Stomach (tissue), 9 donors: Measurements from ENCODE around the gene TOP2A. TPM values are rescaled to one million over a fixed set of nuclear protein-coding genes. Genes with fewer than 3 reads are reported as not detected.

Experiments used
- DNase-seq, 2 donors: peaks; one replicate each; pipeline versions ENCODE4 v3.0.0 to v3.0.0-alpha.2; 2013 to 2019
- H3K27ac ChIP-seq, 5 donors: fragments of 200-600 bp in 4 of 5; sonication (generic) in 4 of 5; one replicate each; pipeline ENCODE4 v1.5.1; 2013 to 2019; ENCODE audit warnings: mild to moderate bottlenecking in 1 of 5, moderate library complexity in 1 of 5
- H3K27me3 ChIP-seq, 3 donors: fragments of 200-600 bp; sonication (generic); one replicate each; pipeline ENCODE4 v1.5.1; 2017 to 2019; ENCODE audit warnings: mixed run types in 1 of 3
- H3K36me3 ChIP-seq, 4 donors: fragments of 200-600 bp; sonication (generic); 1 replicate in 3 of 4; 2 replicates in 1 of 4; pipeline ENCODE4 v1.5.1; 2016 to 2019
- H3K4me1 ChIP-seq, 4 donors: fragments of 200-600 bp; sonication (generic); one replicate each; pipeline ENCODE4 v1.5.1; 2016 to 2019
- H3K4me3 ChIP-seq, 4 donors: fragments of 200-600 bp; sonication (generic) in 3 of 4; one replicate each; pipeline ENCODE4 v1.5.1; 2016 to 2019; ENCODE audit warnings: mild to moderate bottlenecking in 1 of 4
- H3K9me3 ChIP-seq, 4 donors: fragments of 200-600 bp; sonication (generic); one replicate each; pipeline ENCODE4 v1.5.1; 2016 to 2019
- CTCF ChIP-seq, 7 experiments: fragments of 450-650 bp in 4 of 7; fragments of 200-600 bp in 3 of 7; sonication (generic) in 3 of 7; IDR thresholded peaks; one replicate each; pipeline ENCODE4 v1.5.1; 2016 to 2019; ENCODE audit warnings: antibody characterized with exemption in 7 of 7, control low read depth in 2 of 7, mild to moderate bottlenecking in 1 of 7
- EP300 ChIP-seq: sonication (generic); formaldehyde crosslinking; IDR thresholded peaks from one replicate; pipeline ENCODE4 v1.6.1; 2017; ENCODE audit warnings: antibody characterized with exemption
- POLR2A ChIP-seq, 4 donors: fragments of 450-650 bp; IDR thresholded peaks; one replicate each; pipeline ENCODE4 v1.6.1; 2016; ENCODE audit warnings: antibody characterized with exemption in 4 of 4, control low read depth in 2 of 4, mild to moderate bottlenecking in 1 of 4, moderate library complexity in 1 of 4
- POLR2AphosphoS5 ChIP-seq, 3 donors: sonication (generic); formaldehyde crosslinking; IDR thresholded peaks; one replicate each; pipeline ENCODE4 v1.6.1; 2016; ENCODE audit warnings: antibody characterized with exemption in 3 of 3
- WGBS, 5 donors: extraction: QIAGEN DNeasy Blood & Tissue Kit in 3 of 5; methylation state at CpG; one replicate each; pipeline versions ENCODE4 v1.1.5 to v1.1.7; 2013 to 2018; 5-methylcytosine and 5-hydroxymethylcytosine counted together
- intact Hi-C: fragments of 100-400 bp; cut with DNase I; formaldehyde crosslinking; loops from one replicate; pipeline ENCODE4 v1.15.1; 2023; ENCODE audit warnings: low total_unique reads
- polyA plus RNA-seq, 3 donors: library from polyadenylated mRNA; stranded (reverse); fragments of 200-250 nt; gene quantifications; one replicate each; pipeline ENCODE4 v1.2.3, GENCODE V29; 2013
- total RNA-seq, 5 donors: library from RNA; depleted of rRNA; stranded (reverse); fragments of >200 nt; gene quantifications; one replicate each; pipeline versions ENCODE4 v1.1.0 to v1.2.3, GENCODE V29; 2014 to 2016
- donor health status: healthy with polysubstance abuse.
- donor health status: Bipolar disorder and iron deficiency.
- donor health status: healthy.

Gene TOP2A
- total and polyA plus RNA-seq, 8 donors = 1.2 to 129 (median 13.2) TPM

- no peak for DNase-seq
- Histone ChIP-seq H3K36me3 (peaks cover 18 to 61% (median 54%) of the 10 kb centered on the region in 4 donors), H3K9me3 (no peaks in the 10 kb centered on the region), H3K27me3 (no peaks in the 10 kb centered on the region), H3K4me3 (no peak overlapping the region), H3K27ac (peak overlapping the region in 3 of 5 donors; percentile 41 to 93 (median 92)), H3K4me1 (peaks cover 56 to 96% (median 76%) of the 10 kb centered on the region in 4 donors)
- 81 to 93% (median 87%) methylated on average over 19 of the region's 19 CpGs for WGBS, 5 donors
- intact Hi-C loops = no loop called here
- TF ChIP-seq POLR2AphosphoS5 (IDR thresholded peaks at IDR 0.05) (no peak), CTCF (IDR thresholded peaks at IDR 0.05) (no peak), POLR2A (IDR thresholded peaks at IDR 0.05) (no peak), EP300 (no peak)
These were observed 36.4 kb upstream of the TOP2A start for GRCh38 chr17:40453881-40454612.

- Histone ChIP-seq H3K4me1 (peaks cover 58 to 96% (median 77%) of the 10 kb centered on the region in 4 donors), H3K9me3 (no peaks in the 10 kb centered on the region), H3K27ac (peak overlapping the region in 4 of 5 donors; percentile 73 to 93 (median 92)), H3K27me3 (no peaks in the 10 kb centered on the region), H3K4me3 (no peak overlapping the region), H3K36me3 (peaks cover 18 to 55% (median 53%) of the 10 kb centered on the region in 4 donors)
- TF ChIP-seq CTCF (IDR thresholded peaks at IDR 0.05) = no peak
- TF ChIP-seq POLR2A (IDR thresholded peaks at IDR 0.05) = no peak
- peak in 1 of 3 donors; percentile 33 for TF ChIP-seq POLR2AphosphoS5 (IDR thresholded peaks at IDR 0.05)
- TF ChIP-seq EP300 = no peak
- DNase-seq = peak in 1 of 2 donors; percentile 36
- WGBS, 5 donors = 60 to 87% (median 80%) methylated on average over 1 to 15 of the region's 15 CpGs
- intact Hi-C loops = no loop called here
These were observed 35.3 kb upstream of the TOP2A start for GRCh38 chr17:40452921-40453378.

GRCh38 chr17:40452216-40452787 lies 34.6 kb upstream of the TOP2A start:
- peak overlapping the region in 1 of 4 donors; percentile 16 for H3K4me3 ChIP-seq

GRCh38 chr17:40451420-40451819 lies 33.7 kb upstream of the TOP2A start:
- WGBS, 5 donors = 38 to 52% (median 49%) methylated on average over 6 of the region's 6 CpGs
- Histone ChIP-seq H3K4me1 (peaks cover 56 to 96% (median 75%) of the 10 kb centered on the region in 4 donors), H3K4me3 (no peak overlapping the region), H3K27me3 (peaks cover 0 to 4% (median 0%) of the 10 kb centered on the region in 3 donors), H3K36me3 (peaks cover 13 to 42% (median 39%) of the 10 kb centered on the region in 4 donors), H3K27ac (peak overlapping the region in 4 of 5 donors; percentile 73 to 93 (median 92)), H3K9me3 (no peaks in the 10 kb centered on the region)
- TF ChIP-seq CTCF (IDR thresholded peaks at IDR 0.05) = no peak
- TF ChIP-seq EP300 = peak; percentile 70
- TF ChIP-seq POLR2AphosphoS5 (IDR thresholded peaks at IDR 0.05) = peak; percentile 63 to 80 (median 76)
- no peak for TF ChIP-seq POLR2A (IDR thresholded peaks at IDR 0.05)
- intact Hi-C loops = no loop called here
- peak in 1 of 2 donors; percentile 90 for DNase-seq

More at GRCh38 chr17:40452216-40452787, 34.6 kb upstream of the TOP2A start:
- Histone ChIP-seq H3K9me3 (no peaks in the 10 kb centered on the region), H3K27ac (peak overlapping the region; percentile 3 to 93 (median 92)), H3K27me3 (no peaks in the 10 kb centered on the region), H3K4me1 (peaks cover 58 to 96% (median 77%) of the 10 kb centered on the region in 4 donors), H3K36me3 (peaks cover 18 to 50% (median 48%) of the 10 kb centered on the region in 4 donors)
- DNase-seq = peak in 1 of 2 donors; percentile 85
- intact Hi-C loops = no loop called here
- WGBS, 5 donors = 43 to 70% (median 63%) methylated on average over 7 of the region's 7 CpGs
- TF ChIP-seq POLR2AphosphoS5 (IDR thresholded peaks at IDR 0.05) = peak in 2 of 3 donors; percentile 37 to 42
- no peak for TF ChIP-seq POLR2A (IDR thresholded peaks at IDR 0.05)
